Glutamatergic neuron (in vitro differentiated cells): ENCODE measurements around the gene TCF3. TPM values are rescaled to one million over a fixed set of nuclear protein-coding genes. Genes with fewer than 3 reads are reported as not detected.

Experiments
- DNase-seq: peaks from one replicate; pipeline ENCODE4 v3.0.0; 2022
- H3K27ac Mint-ChIP-seq: one replicate; pipeline ENCODE4 v1.8.0; 2020; ENCODE audit warnings: mild to moderate bottlenecking, mixed read lengths, inconsistent platforms; ENCODE audit not compliant: unreplicated experiment
- H3K27me3 Mint-ChIP-seq: one replicate; pipeline ENCODE4 v1.8.0; 2020; ENCODE audit warnings: mild to moderate bottlenecking, moderate library complexity, mixed read lengths, inconsistent platforms; ENCODE audit not compliant: unreplicated experiment
- H3K36me3 Mint-ChIP-seq: one replicate; pipeline ENCODE4 v1.8.0; 2020; ENCODE audit warnings: mild to moderate bottlenecking, mixed read lengths, inconsistent platforms; ENCODE audit not compliant: unreplicated experiment
- H3K4me1 Mint-ChIP-seq: one replicate; pipeline ENCODE4 v1.8.0; 2020; ENCODE audit warnings: mild to moderate bottlenecking, low read depth, mixed read lengths, inconsistent platforms; ENCODE audit not compliant: unreplicated experiment
- H3K4me3 Mint-ChIP-seq: one replicate; pipeline ENCODE4 v1.8.0; 2020; ENCODE audit warnings: mild to moderate bottlenecking, mixed read lengths, inconsistent platforms; ENCODE audit not compliant: unreplicated experiment
- H3K9me3 Mint-ChIP-seq: one replicate; pipeline ENCODE4 v1.8.0; 2020; ENCODE audit warnings: mild to moderate bottlenecking, moderate library complexity, mixed read lengths, inconsistent platforms; ENCODE audit not compliant: unreplicated experiment
- total RNA-seq: library from RNA; stranded (reverse); fragmentation: NEBNext Ultra II Directional; extraction: Animal tissue kit (Norgen Biotek cat#: 25700); gene quantifications from one replicate; pipeline ENCODE4 v1.2.1, GENCODE V29; 2021; ENCODE audit not compliant: unreplicated experiment
- TF ChIP-seq, protein P1 (sequence below): fragments of 200-600 bp; sonication (generic); IDR thresholded peaks from one replicate; pipeline ENCODE4 v1.5.0; 2021; ENCODE audit not compliant: partially characterized antibody, unreplicated experiment

The TCF3 gene
- total RNA-seq, 1 donor from 2014 or later: 249 TPM

GRCh38 chr19:1650650-1651567, 1.5 kb downstream of the TCF3 start:
- peaks cover 9% of the 10 kb centered on the region for H3K9me3 Mint-ChIP-seq
- peak overlapping the region; percentile 98 for H3K27ac Mint-ChIP-seq
- peaks cover 13% of the 10 kb centered on the region for H3K27me3 Mint-ChIP-seq
- peak; percentile 57 for DNase-seq
- TF ChIP-seq, protein P1, sequence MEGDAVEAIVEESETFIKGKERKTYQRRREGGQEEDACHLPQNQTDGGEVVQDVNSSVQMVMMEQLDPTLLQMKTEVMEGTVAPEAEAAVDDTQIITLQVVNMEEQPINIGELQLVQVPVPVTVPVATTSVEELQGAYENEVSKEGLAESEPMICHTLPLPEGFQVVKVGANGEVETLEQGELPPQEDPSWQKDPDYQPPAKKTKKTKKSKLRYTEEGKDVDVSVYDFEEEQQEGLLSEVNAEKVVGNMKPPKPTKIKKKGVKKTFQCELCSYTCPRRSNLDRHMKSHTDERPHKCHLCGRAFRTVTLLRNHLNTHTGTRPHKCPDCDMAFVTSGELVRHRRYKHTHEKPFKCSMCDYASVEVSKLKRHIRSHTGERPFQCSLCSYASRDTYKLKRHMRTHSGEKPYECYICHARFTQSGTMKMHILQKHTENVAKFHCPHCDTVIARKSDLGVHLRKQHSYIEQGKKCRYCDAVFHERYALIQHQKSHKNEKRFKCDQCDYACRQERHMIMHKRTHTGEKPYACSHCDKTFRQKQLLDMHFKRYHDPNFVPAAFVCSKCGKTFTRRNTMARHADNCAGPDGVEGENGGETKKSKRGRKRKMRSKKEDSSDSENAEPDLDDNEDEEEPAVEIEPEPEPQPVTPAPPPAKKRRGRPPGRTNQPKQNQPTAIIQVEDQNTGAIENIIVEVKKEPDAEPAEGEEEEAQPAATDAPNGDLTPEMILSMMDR: no peak
- H3K36me3 Mint-ChIP-seq: no peaks in the 10 kb centered on the region
- H3K4me3 Mint-ChIP-seq: peak overlapping the region; percentile 99
- peaks cover 3% of the 10 kb centered on the region for H3K4me1 Mint-ChIP-seq

- H3K36me3 Mint-ChIP-seq: no peaks in the 10 kb centered on the region
- peak overlapping the region; percentile 99 for H3K4me3 Mint-ChIP-seq
- peaks cover 3% of the 10 kb centered on the region for H3K4me1 Mint-ChIP-seq
- peaks cover 9% of the 10 kb centered on the region for H3K9me3 Mint-ChIP-seq
- H3K27me3 Mint-ChIP-seq: peaks cover 15% of the 10 kb centered on the region
- peak; percentile 15 for DNase-seq
- TF ChIP-seq, protein P1: no peak
- peak overlapping the region; percentile 96 for H3K27ac Mint-ChIP-seq
Observed at GRCh38 chr19:1649706-1650649, 2.4 kb downstream of the TCF3 start.

DNA sequence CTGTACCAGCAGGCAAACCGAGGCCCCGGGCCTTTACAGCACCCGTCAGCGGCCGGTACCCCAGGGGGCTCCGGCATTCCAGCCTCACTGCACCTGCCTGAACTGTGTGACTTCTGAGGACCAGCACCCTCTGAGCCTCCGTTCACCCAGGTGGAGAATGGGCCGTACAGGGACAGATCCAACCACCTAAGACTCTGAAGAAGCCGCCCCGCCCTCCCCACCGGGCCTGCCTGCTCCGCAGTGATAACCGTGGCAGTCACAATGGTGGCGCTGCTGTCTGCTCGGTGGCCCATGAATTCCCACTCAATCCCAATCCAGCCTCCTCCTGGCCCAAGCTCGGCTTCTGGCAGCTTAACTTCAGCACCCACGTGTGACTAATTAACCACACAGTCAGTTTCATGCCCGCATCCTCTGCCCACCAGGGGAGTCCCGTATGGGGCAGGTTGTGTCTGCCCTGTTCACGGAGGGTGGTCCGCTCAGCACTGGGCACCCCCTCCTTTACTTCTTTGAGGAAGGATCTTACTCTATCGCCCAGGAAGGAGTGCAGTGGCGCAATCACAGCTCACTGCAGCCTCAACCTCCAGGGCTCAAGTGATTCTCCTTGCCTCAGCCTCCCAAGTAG, 3.4 kb downstream of the TCF3 start:
- peaks cover 9% of the 10 kb centered on the region for H3K9me3 Mint-ChIP-seq
- peaks cover 3% of the 10 kb centered on the region for H3K4me1 Mint-ChIP-seq
- H3K27me3 Mint-ChIP-seq: peaks cover 15% of the 10 kb centered on the region
- TF ChIP-seq, protein P1: no peak
- no peak for DNase-seq
- H3K36me3 Mint-ChIP-seq: no peaks in the 10 kb centered on the region
- H3K4me3 Mint-ChIP-seq: peak overlapping the region; percentile 34
- H3K27ac Mint-ChIP-seq: peak overlapping the region; percentile 33

- no peak overlapping the region for H3K4me3 Mint-ChIP-seq
- no peak overlapping the region for H3K27ac Mint-ChIP-seq
- TF ChIP-seq, protein P1: no peak
- peaks cover 3% of the 10 kb centered on the region for H3K4me1 Mint-ChIP-seq
- H3K27me3 Mint-ChIP-seq: peaks cover 15% of the 10 kb centered on the region
- DNase-seq: no peak
- H3K9me3 Mint-ChIP-seq: peaks cover 9% of the 10 kb centered on the region
- no peaks in the 10 kb centered on the region for H3K36me3 Mint-ChIP-seq
Observed at GRCh38 chr19:1648459-1648849, 4.0 kb downstream of the TCF3 start.
